ENCODE data around the gene OTUB2.
A peak's percentile ranks its signal among the peaks of the same experiment; 100 is the strongest.

The OTUB2 gene

DNA sequence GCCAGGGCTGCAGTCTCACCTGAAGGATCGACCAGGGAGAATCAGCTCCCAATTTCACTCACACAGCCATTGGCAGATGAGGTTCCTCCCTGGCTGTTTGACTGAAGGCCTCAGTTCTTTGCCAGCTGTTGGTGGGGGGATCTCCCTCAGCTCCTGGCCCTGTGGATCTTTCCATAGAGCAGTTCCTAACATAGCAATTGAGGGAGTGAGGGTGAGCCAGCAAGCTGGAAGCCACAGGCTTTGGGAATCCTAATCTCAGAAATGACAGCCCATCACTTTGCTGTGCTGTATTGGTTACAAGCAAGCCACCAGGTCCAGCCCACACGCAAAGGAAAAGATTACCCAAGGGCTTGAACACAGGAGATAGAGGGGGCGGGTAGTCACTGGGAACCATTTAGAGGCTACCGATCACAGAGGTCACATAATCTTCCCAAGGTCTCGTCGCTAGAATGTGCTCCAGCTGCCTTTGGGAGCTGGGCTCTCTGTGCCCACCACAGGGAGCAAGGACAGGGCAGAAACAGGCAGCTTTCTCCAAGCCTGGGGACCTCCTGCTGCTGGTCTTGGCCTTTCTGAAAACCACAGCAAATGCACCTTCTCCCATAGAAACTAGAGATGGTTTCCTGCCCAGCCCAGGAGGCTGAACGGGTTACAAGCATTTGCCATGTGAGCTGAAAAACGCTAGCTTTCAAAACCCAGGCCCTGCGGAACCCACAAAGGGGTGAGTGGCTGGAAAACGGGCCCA lies 4.6 kb upstream of the OTUB2 start:
- DNase-seq: peak; percentile 56 to 61 (median 57)

- DNase-seq: peak in 2 of 3 donors; percentile 37 to 40
Observed at GRCh38 chr14:94022532-94023411, 3.4 kb upstream of the OTUB2 start.

DNA sequence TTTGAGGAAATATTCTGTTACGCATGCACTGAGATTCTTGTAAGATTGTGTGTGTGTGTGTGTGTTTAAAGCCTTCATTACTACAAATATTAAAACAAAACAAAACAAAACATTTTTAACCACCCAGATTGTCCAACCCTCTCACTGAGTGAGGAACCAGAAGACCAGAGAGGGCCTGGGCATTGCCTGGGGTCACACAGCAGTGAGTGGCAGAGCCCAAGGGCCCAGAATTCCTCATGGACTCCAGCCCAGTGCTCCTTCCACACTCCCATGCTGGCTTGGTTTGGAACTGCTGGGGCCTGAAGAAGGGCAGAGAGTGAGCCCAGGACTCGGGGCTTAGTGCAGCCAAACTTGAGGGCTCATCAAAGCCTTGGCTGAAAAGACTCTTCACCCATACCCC lies 1.6 kb upstream of the OTUB2 start:
- DNase-seq: no peak

DNA sequence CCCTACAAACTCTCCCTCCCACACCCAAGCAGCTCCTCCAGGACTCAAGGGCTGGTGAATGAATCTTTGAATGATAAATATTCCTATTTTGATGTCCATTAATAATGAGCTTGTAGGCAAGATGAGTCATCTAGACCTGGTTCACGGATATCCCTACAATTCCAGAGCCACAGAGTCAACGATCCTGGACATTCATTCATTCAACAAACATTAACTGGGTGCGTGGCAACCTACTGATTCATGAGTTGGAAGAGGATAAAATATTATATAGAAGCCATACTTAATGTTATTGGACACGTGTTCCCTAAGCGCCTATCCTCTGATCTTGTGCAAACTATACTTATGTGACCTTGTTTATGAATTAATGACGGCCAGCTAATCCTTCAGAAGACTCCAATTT lies 420 bp upstream of the OTUB2 start:
- DNase-seq: no peak

GRCh38 chr14:94026889-94027469 lies 839 bp downstream of the OTUB2 start:
- no peak for DNase-seq

DNA sequence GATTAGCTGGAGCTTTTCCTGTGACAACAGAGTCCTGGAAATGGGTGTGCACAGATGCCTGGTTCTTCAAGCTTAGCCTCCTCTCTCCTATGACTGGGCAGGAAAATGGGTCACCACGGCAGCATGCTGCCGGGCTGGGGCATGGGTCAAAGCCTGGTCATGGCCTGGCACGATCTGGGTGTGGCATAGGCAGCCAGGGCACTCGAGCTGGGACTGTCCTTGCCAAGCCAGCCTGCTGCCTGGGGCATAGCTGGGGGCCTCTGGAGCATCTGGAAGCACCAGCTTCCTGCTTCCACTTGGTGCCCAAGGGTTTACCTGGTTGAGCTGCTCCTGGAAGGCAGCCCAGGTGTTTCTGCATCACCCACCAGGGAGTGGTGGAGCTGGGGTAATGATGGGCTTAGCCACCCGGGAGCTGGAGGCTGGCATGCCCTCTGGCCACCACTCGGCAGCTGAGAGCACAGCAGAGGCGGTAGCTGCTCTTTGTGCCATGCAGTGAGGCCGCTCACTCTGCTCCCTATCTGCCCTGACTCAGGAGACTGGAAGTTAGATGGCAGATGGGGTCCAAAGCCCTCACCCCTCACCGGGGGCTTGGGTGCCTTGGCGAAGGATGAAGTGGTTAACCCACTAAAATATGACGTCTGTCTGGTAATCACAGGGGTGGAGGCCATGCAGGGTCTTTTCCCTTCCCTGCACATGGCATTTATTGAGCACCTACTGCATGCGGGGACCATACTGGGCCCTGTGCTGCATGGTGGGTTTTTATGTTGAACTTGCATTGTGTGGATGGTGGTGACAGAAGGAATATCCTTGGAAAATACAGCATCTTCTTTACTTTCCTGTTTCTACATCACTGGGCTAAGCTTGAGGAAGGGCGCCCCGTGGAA lies 1.7 kb downstream of the OTUB2 start:
- peak in 1 of 3 donors; percentile 19 for DNase-seq

GRCh38 chr14:94028450-94028826 lies 2.3 kb downstream of the OTUB2 start:
- no peak for DNase-seq

DNA sequence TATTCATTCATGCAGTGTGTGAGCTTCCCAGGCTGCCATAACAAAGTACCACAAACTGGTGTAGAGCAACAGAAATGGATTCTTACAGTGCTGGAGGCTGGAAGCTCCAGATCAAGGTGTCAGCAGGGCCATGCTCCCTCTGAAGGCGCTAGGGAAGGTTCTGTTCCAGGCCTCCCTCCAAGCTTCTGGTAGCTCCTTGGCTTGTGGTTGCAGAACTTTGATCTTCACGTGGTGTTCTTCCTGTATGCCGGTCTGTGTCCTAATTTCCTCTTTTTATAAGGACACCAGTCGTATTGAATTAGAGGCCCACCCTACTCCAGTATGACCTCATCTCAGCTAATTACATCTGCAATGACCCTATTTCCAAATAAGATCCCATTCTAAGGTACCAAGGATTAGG lies 3.1 kb downstream of the OTUB2 start:
- DNase-seq: peak; percentile 58 to 65 (median 63)

DNA sequence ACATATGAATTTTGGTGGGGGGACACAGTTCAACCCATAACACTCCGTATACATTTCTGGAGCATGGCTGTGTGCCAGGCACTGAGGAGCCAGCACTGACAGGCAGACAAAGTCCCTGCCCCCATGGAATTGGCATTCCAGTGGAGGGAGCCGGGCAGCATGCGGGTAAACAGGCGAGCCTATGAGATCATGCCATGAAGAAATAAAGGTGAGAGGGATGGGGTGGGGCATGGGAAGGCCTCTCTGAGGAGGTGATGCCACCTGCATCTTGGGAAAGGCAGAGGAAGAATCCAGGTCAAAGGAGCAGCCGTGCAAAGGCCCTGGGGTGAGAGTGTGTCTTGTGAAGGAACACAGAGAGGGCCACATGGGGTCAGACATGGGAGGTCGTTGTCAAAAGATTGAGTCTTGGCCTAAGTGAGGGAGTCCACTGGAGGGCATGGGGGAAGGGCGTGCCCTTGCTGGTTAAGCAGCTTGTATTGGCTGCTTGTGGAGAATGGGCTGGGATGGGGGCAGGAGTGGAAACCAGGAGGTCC lies 3.6 kb downstream of the OTUB2 start:
- no peak for DNase-seq

GRCh38 chr14:94030571-94030970 lies 4.4 kb downstream of the OTUB2 start:
- no peak for DNase-seq

DNA sequence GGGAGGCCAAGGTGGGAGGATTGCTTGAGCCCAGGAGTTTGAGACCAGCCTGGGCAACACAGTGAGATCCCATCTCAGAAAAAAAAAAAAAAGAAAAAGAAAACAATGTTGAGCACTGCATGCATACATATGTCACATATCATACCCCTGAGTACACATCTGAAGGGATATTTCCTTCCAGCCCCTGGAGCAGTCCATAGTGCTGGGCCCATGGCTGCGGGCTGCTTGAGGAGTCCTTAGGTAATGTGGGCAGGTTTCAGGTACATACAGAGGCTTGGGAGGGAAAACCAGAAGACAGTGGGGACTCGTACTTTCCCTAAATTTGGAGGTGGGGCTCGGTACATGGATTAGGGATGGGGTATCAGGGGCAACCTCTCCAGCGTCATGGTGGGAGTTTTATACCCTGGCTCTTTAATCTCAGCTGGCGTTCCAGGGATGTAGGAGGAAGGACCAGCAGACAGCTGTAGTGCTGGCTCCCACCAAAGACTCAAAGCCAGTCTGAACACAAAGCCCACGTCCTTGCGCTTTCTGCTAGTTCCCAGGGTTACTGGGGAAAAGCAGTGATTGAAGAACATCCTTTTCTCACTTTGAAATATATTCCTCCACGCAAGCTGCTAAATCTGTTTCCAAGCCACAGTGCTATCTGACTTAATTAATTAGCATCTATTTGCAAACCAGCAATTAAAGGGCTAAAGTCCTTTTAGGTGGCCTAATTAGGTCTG lies 5.2 kb downstream of the OTUB2 start:
- DNase-seq: no peak

DNA sequence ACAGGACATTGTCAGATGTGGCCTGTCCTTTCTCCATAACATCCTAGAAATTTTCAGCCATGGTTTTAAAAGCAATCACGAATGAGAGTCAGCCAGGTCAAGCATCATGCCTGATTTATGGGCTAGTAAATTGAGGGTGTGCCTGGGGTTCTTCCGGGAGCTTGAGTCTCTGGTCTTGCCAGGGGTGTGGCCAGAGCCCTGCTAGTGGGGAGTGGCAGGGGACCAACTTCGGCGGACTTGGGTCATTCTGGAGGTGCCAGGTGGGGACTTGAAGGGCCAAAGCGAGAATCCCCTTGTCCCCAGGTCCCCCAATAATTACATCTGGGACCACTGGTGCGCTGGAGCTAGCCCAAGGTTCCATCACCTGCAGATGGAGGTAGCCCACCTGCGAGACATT lies 5.7 kb downstream of the OTUB2 start:
- no peak for DNase-seq

- DNase-seq: peak; percentile 21 to 37 (median 24)
Observed at GRCh38 chr14:94034886-94035285, 8.7 kb downstream of the OTUB2 start.

DNA sequence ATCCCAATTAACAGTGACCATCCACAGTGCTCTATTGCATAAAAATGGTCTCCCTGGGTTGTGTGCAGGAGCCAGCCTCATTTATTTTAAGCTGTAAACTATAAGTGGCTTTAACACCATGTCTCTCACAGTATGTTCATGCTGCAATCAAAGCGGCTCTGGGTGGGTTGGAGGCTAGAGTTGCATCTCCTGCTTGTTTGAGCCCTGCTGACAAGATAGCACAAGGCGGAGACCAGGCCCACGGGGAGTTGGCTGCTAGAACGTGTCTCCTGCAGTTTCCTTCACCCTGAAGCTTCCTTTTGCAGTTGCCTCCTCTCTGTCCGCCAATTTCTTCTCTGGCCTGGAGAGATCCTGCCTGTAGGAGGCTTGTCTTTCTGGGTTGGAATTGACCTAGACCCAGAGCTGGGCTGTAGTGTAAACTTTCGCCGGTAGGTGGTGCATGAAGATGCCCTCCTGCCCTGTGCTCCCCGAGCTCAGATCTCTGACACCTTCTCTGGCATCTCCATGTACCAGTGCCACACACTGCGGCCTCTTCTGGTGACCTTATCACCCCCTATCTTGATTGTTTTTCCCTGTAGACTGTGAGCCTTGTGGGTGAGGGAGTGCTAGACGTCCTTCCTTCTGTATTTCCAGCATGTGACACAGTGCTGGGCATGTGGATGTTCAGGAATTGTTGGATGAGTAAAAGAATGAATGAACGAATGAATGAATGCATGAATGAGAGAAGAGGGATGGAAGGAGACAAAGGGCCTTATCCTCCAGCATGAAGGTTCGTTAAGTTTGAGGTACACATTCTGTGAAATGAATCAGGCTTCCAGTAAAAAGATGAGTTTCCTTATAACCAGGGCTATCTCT lies 10.4 kb downstream of the OTUB2 start:
- DNase-seq: peak; percentile 75 to 82 (median 79)

DNA sequence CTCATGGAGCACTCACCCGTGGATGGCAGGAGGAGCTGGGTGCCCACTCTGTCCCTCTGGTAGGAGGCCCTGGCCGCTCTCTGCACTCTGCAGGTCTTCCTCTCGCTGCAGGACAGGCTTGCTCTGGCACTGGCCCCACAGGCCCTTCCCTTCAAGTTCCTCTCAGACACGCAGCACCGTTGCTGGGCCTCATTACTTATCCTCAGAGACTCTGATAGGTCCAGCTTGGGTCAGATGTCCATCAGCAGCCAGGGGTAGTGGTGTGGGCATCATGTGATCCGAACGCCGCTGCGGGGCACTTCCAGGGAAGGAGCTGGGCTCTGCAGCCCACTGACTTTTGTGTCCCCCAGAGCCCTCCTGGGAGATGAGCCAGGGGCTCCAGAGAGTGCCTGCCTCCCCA lies 11.8 kb downstream of the OTUB2 start:
- no peak for DNase-seq

GRCh38 chr14:94038510-94038909 lies 12.4 kb downstream of the OTUB2 start:
- DNase-seq: no peak

DNA sequence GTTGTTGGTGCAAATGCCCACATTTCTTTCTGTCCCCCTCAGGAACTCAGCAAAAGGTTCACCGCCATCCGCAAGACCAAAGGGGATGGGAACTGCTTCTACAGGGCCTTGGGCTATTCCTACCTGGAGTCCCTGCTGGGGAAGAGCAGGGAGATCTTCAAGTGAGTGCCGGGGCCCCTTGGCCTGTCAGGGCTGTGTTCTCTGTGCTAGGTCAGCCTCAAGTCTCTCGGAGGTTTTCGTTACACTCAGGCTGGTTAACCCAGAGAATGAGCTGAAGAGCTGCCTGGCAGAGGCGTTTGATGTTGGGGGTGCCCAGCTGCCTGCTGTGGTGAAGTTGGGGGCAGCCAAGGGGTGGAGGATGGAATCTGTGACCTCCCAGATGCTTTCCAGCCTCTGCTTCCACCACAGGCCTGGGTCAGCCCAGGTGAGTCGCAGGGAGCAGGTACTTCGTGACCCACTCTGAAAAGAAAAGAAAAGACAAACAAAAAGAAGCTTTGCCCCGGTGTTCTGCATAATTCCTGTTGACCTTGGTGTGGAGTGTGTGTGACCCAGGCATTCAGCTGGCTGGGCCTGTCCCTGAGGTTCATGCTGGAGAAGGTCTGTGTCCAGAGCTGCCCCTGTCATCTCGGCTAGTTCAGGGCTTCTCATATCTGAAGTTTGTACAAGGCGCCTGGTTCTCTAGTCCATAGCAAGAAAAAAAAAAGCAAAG lies 12.9 kb downstream of the OTUB2 start:
- DNase-seq: no peak

DNA sequence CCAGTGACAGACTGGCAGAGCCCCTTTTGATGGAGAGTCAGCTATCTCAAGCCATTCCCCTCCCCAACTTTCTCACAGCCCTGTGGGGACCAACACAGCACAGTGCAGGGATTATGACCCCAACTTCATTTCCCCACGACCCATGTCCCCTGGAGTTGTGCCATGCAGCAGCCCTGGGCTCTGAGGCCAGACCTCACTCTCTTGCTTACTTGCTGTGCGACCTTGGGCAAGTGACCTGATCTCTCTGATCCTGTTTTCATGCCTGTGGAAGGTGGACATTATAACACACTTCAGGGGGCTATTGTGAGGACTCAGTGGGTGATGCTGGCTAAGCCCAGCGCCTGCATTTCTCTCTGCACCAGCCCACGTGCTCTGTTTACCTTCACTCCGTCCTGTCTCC lies 14.1 kb downstream of the OTUB2 start:
- DNase-seq: no peak

- DNase-seq: no peak
Observed at GRCh38 chr14:94040796-94041195, 14.7 kb downstream of the OTUB2 start.

Data from suppressor macrophage treated with lipopolysaccharide for 1 hour (primary cell).